IPS-15b (cell line): Measurements from ENCODE around the gene LITAF.
"Not testable (repeated sequence)": the region's sequence is repeated elsewhere in the genome, so short reads cannot be mapped to it uniquely, and the experiment has no call there.

Source experiments
- H3K27me3 ChIP-seq: one replicate; pipeline ENCODE4 v1.6.1; 2013; ENCODE audit warnings: low read length; ENCODE audit not compliant: control insufficient read depth, insufficient read depth
- H3K36me3 ChIP-seq: one replicate; pipeline ENCODE4 v1.6.1; 2013; ENCODE audit warnings: low read length; ENCODE audit not compliant: control insufficient read depth, insufficient read depth
- H3K4me1 ChIP-seq: one replicate; pipeline ENCODE4 v1.6.1; 2013; ENCODE audit warnings: mild to moderate bottlenecking, low read length; ENCODE audit not compliant: control insufficient read depth, insufficient read depth
- H3K4me3 ChIP-seq: one replicate; pipeline ENCODE4 v1.5.1; 2013; ENCODE audit warnings: low read depth, low read length
- H3K9ac ChIP-seq: one replicate; pipeline ENCODE4 v1.6.1; 2013; ENCODE audit warnings: low read depth, mild to moderate bottlenecking, low read length
- H3K9me3 ChIP-seq: one replicate; pipeline ENCODE4 v1.6.1; 2013; ENCODE audit warnings: mild to moderate bottlenecking, low read length; ENCODE audit not compliant: control insufficient read depth, insufficient read depth

LITAF gene

DNA sequence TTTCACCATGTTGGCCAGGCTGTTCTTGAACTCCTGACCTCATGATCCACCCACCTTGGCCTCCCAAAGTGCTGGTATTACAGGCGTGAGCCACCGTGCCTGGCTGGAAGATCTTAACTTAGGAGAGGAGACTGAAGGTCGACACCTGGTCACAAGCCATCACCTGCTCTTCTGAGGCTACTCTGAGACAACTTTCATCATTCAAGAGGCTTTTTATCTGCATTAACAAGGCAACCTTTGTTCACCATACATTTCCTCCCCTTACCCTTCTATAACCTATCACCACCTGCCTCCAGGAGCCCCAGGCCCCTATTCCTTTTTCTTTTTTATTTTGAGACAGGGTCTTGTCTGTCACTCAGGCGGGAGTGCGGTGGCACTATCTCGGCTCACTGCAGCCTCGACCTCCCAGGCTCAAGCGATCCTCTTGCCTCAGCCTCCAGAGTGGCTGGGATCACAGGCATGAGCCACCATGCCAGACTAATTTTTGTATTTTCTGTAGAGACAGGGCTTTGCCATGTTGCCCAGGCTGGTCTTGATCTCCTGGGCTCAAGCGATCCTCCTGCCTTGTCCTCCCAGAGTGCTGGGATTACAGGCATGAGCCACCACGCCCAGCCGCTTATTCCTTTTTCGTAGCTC lies 6.2 kb downstream of the LITAF start:
- Histone ChIP-seq H3K36me3 (no peaks in the 10 kb centered on the region), H3K4me3 (no peak overlapping the region), H3K9me3 (no peaks in the 10 kb centered on the region), H3K27me3 (no peaks in the 10 kb centered on the region), H3K4me1 (peaks cover 30% of the 10 kb centered on the region), H3K9ac (no peak overlapping the region)

DNA sequence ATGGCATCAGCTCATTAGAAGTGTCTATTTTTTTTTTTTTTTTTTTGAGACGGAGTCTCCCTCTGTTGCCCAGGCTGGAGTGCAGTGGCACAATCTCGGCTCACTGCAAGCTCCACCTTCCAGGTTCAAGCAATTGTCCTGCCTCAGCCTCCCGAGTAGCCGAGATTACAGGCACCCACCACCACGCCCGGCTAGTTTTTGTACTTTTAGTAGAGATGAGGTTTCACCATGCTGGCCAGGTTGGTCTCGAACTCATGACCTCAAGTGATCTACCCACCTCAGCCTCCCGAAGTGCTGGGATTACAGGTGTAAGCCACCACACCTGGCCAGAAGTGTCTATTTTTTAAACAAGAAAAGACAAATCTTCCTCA lies 9.4 kb downstream of the LITAF start:
- not testable (repeated sequence) for H3K4me3 ChIP-seq, H3K27me3 ChIP-seq, H3K9ac ChIP-seq, H3K9me3 ChIP-seq, H3K36me3 ChIP-seq
- H3K4me1 ChIP-seq: peaks cover 13% of the 10 kb centered on the region

DNA sequence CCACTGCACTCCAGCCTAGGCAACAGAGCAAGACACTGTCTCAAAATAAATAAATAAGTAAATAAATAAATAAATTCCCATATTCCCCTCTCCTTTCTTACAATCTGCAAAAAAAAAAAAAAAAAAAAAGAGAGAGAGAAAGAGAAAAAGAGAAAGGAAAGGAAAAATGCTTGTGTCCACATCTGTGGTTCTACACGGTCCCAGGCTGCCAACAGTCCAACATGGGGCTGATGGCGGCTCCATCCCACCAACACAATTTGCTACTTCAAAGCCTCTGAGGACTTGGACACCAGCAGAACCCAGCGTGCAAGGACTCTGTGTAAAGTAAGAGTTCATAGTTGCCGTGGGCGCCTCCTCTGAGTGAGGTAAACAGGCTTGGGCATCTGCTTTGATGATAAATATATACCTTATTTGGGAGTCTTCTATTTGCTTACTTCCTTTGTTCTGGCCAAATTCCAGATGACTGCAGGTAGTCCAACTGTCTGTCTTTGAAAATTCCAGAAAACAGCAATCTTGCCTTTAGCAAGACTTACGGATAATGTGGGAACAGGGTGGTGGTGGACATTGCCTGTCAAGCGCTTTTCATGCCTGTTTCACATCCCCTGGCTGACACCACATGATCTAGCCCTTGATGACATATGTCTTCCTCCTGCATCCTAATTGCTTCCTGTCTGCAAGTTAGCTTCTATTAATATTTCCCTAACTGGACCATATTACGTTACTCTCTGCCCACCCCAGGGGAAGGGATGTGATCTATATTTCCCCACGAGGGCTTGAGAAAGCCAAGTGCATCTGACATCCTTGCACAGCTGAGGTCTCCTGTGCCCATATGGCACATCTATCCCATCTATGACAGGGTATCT lies 10.1 kb downstream of the LITAF start:
- H3K4me3 ChIP-seq: no peak overlapping the region
- no peak overlapping the region for H3K9ac ChIP-seq
- no peaks in the 10 kb centered on the region for H3K27me3 ChIP-seq
- peaks cover 9% of the 10 kb centered on the region for H3K4me1 ChIP-seq
- H3K9me3 ChIP-seq: no peaks in the 10 kb centered on the region
- no peaks in the 10 kb centered on the region for H3K36me3 ChIP-seq

DNA sequence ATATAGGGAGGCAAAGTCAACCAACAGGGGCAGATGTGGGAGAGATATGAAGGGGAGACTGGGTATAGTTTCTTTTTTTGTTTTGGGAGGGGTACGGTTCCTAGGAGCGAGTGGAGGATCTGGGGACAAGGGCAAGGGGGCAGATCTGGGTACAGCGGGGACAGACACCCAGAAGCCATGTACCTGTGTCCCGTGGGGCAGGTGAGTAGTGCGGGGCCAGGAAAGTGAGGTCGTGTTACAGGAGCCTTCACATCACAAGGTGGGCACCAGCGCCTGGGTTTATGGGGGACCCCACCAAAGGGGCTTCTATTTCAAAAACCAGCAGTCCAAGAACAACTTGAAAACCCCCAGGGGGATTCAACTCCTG lies 11.5 kb downstream of the LITAF start:
- no peaks in the 10 kb centered on the region for H3K27me3 ChIP-seq
- H3K4me3 ChIP-seq: no peak overlapping the region
- H3K36me3 ChIP-seq: no peaks in the 10 kb centered on the region
- peaks cover 3% of the 10 kb centered on the region for H3K4me1 ChIP-seq
- H3K9ac ChIP-seq: no peak overlapping the region
- H3K9me3 ChIP-seq: no peaks in the 10 kb centered on the region

DNA sequence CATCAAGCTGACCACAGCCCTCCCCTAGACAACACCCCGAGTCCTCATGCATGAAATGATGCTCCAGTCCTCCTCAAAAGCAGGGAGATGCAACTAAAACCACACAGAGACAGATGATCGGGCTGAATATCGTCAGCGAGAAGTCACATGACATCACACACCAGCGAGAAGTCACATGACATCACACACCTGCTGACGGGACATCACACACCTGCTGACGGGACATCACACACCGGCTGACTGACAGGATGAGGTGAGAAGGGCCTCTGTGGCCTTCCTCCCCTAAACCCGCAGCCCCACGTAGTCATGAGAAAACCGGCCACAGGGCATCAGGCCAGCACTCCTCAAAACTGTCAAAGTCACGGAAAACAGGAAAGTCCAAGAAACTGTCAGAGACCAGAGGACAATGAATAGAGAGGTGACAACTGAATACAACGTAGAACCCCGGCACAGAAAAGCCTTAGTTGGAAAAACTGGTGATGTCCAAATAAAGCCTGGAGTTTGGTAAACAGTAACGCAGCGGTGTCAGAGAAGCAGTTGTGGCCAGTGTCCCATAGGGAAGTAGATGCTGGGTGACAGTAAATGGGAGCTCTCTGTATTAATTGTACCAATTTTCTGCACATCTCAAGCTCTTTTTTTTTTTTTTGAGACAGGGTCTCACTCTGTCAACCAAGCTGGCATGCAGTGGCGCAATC lies 14.3 kb downstream of the LITAF start:
- H3K9ac ChIP-seq: no peak overlapping the region
- no peaks in the 10 kb centered on the region for H3K9me3 ChIP-seq
- H3K4me1 ChIP-seq: peaks cover 3% of the 10 kb centered on the region
- H3K36me3 ChIP-seq: no peaks in the 10 kb centered on the region
- H3K27me3 ChIP-seq: no peaks in the 10 kb centered on the region
- H3K4me3 ChIP-seq: no peak overlapping the region

DNA sequence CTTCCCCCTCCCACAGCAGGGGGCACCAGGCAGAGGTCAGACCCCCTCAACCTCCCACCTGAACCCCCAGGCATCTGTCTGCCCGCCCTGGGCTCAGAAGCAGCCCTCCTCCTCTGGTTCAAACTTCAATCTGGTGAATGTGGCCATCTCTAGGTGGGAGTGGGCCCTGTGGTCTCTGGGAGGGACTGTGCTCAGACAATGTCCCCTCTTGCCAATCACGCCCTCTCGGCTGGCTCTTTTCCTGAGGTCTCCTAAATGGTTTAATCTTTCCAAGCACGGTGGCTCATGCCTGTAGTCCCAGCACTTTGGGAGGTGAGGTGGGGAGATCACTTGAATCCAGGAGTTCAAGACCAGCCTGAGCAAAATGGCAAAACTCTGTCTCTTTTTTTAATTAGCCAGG lies 15.2 kb downstream of the LITAF start:
- Histone ChIP-seq H3K27me3 (no peaks in the 10 kb centered on the region), H3K4me3 (no peak overlapping the region), H3K9me3 (no peaks in the 10 kb centered on the region), H3K36me3 (no peaks in the 10 kb centered on the region), H3K9ac (no peak overlapping the region), H3K4me1 (peaks cover 3% of the 10 kb centered on the region)

DNA sequence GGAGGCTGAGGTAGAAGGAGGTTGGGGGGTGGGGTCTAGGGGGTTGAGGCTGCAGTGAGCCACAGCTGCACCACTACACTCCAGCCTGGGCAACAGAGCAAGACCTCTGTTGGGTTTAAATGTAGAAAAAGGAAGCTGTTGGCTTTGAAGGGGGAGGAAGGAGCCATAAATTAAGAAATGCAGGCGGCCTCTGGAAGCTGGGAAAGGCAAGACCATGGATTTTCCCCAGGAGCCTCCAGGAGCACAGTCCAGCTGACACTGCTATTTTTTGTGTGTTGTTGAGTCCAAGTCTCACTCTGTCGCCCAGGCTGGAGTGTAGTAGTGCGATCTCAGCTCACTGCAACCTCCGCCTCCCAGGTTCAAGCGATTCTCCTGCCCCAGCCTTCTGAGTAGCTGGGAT lies 15.9 kb downstream of the LITAF start:
- no peaks in the 10 kb centered on the region for H3K27me3 ChIP-seq
- no peak overlapping the region for H3K9ac ChIP-seq
- H3K4me1 ChIP-seq: peaks cover 3% of the 10 kb centered on the region
- H3K9me3 ChIP-seq: no peaks in the 10 kb centered on the region
- H3K36me3 ChIP-seq: no peaks in the 10 kb centered on the region
- H3K4me3 ChIP-seq: no peak overlapping the region

DNA sequence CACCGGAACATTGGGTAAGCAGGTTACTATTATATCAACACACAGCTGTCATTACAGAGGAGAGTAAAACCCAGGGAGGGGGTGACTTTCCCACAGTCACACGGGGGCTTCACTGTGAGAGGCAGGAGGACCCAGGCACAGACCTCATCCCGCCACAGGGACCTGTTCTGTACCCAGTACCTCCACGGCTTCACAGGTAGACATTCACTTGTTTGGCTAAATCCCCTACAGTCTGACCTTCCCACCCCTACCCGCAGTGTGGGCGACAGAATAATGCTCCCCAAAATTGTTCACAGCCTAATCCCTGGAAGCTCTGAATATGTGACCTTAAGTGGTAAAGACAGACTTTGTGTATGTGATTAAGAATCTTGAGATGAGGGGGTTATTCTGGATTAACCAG lies 16.5 kb downstream of the LITAF start:
- Histone ChIP-seq H3K9ac (no peak overlapping the region), H3K4me3 (no peak overlapping the region), H3K4me1 (peaks cover 6% of the 10 kb centered on the region), H3K27me3 (no peaks in the 10 kb centered on the region), H3K36me3 (peaks cover 3% of the 10 kb centered on the region), H3K9me3 (no peaks in the 10 kb centered on the region)

DNA sequence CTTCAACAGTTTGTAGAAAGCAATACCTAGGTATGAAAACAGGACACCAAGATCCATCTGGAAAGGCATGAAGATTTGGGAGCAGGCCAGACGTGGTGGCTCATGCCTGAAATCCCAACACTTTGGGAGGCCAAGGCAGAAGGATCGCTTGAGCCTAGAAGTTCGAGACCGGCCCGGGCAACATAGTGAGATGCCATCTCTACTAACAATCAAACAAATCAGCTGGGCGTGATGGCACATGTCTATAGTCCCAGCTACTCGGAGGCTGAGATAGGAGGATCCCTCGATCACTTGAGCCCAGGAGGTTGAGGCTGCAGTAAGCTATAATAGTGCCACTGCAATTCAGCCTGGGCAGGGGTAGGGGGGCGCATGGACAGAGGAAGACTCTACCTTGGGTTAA lies 20.3 kb downstream of the LITAF start:
- Histone ChIP-seq H3K4me1 (peaks cover 15% of the 10 kb centered on the region), H3K36me3 (peaks cover 3% of the 10 kb centered on the region), H3K27me3 (no peaks in the 10 kb centered on the region), H3K4me3 (no peak overlapping the region), H3K9me3 (no peaks in the 10 kb centered on the region), H3K9ac (no peak overlapping the region)

DNA sequence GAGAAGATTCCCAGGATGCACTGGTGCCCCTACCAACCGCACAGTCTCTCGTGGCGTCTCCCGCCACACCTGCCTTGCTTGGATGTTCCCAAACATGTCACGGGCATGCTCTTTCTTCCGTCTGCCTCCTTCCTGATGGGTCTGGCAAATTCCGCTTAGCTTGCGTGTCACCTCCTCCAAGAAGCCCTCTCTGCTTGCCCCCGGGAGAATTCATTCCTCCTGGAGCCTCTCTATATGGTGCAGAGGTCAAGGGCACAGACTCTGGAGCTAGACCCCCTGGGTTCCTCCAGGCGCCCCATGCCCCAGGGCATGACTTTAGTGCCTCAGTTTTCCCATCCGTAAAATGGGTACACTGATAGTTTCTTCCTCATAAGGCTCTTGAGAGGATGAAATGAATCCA lies 21.1 kb downstream of the LITAF start:
- H3K4me3 ChIP-seq: no peak overlapping the region
- no peaks in the 10 kb centered on the region for H3K27me3 ChIP-seq
- H3K9ac ChIP-seq: no peak overlapping the region
- H3K9me3 ChIP-seq: no peaks in the 10 kb centered on the region
- peaks cover 3% of the 10 kb centered on the region for H3K36me3 ChIP-seq
- H3K4me1 ChIP-seq: peaks cover 20% of the 10 kb centered on the region

DNA sequence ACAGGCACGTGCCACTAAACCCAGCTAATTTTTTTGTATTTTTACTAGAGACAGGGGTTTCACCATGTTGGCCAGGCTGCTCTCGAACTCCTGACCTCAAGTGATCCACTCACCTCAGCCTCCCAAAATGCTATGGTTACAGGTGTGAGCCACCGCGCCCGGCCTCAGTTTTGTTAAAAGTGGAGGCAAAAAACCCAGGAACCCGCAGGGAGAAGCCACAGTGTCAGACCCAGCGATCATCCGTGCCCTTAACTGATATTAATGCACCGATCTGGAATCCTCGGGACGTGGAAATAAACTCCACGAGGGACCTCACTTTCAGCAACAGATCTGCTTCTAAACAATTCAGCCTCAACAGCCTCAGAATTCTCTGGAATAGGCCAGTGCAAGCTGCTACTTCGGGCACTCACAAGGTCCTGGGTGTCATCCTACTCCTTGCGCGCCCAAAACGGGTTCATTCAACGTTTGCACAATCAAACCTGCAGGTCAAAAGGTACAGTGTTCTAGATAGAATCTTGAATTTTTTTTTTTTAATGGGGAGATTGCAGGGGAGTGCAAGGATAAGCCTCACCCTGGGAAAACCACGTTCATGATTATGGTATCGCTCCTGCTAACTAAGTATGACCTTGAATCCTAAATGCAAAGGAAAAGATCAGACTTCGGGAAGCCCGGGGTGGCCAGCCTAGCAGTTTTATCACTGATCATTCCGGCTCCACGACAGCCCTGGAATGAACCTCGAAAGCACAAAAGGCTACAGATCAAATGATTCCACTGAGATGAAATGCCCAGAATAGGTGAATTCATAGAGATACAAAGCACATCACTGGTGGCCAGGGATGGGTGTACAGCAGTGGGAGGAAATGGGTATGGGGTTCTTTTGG lies 22.4 kb downstream of the LITAF start:
- Histone ChIP-seq H3K36me3 (peaks cover 3% of the 10 kb centered on the region), H3K9ac (no peak overlapping the region), H3K9me3 (no peaks in the 10 kb centered on the region), H3K4me3 (no peak overlapping the region), H3K27me3 (no peaks in the 10 kb centered on the region), H3K4me1 (peaks cover 22% of the 10 kb centered on the region)
